ENCODE data around the gene ADD3. TPM values are rescaled to one million over a fixed set of nuclear protein-coding genes. Genes with fewer than 3 reads are reported as not detected.

The ADD3 gene
- total and polyA plus RNA-seq, 2 of the 13 experiments (the other 11 are each of a cell fraction or from before 2014, with no cell fraction given) = 44.7 to 57.5 TPM

- TF ChIP-seq ZGPAT (CRISPR knock-in tag; IDR thresholded peaks at IDR 0.05) (peak; percentile 64; the same call in 1 of the 2 replicates), MXD1 (CRISPR knock-in tag; IDR thresholded peaks at IDR 0.05) (no peak), CENPBD1 (CRISPR knock-in tag; IDR thresholded peaks at IDR 0.05; ENCODE audit: borderline replicate concordance, low read depth) (no peak), PCBP1 (IDR thresholded peaks at IDR 0.05; ENCODE audit: borderline replicate concordance, low read depth, low read length) (0 out of 2 replicates have a peak, but pooled peaks have one; percentile 80), RXRA (CRISPR knock-in tag; IDR thresholded peaks at IDR 0.05) (peak; percentile 75), ZNF550 (CRISPR knock-in tag; IDR thresholded peaks at IDR 0.05; ENCODE audit: borderline replicate concordance) (no peak), RFX3 (CRISPR knock-in tag; IDR thresholded peaks at IDR 0.05) (no peak), HBP1 (CRISPR knock-in tag; IDR thresholded peaks at IDR 0.05; ENCODE audit: low read depth) (0 out of 2 replicates have a peak, but pooled peaks have one; percentile 25), BORCS8-MEF2B (CRISPR knock-in tag; IDR thresholded peaks at IDR 0.05) (no peak), ZNF546 (CRISPR knock-in tag; conservative IDR thresholded peaks at IDR 0.05) (no peak), ZNF263 (CRISPR knock-in tag; IDR thresholded peaks at IDR 0.05) (0 out of 2 replicates have a peak, but pooled peaks have one; percentile 33), TFDP2 (CRISPR knock-in tag; IDR thresholded peaks at IDR 0.05) (peak; percentile 61), ZNF652 (CRISPR knock-in tag; IDR thresholded peaks at IDR 0.05; ENCODE audit: borderline replicate concordance, low read depth) (no peak), TCF7L2 (IDR thresholded peaks at IDR 0.05; ENCODE audit: low read depth, low read length) (no peak), TBX3 (IDR thresholded peaks at IDR 0.05; ENCODE audit: borderline replicate concordance) (no peak), ZNF577 (CRISPR knock-in tag; IDR thresholded peaks at IDR 0.05; ENCODE audit: borderline replicate concordance, low read depth) (no peak), IKZF5 (CRISPR knock-in tag; IDR thresholded peaks at IDR 0.05) (no peak; the same call in none of the 2 replicates), CBX1 (IDR thresholded peaks at IDR 0.05; ENCODE audit: low read depth) (no peak), FOXA1 (IDR thresholded peaks at IDR 0.05) (no peak), FOXA1 (CRISPR knock-in tag; IDR thresholded peaks at IDR 0.05) (no peak), ZNF160 (CRISPR knock-in tag; IDR thresholded peaks at IDR 0.05) (no peak), IRF9 (CRISPR knock-in tag; IDR thresholded peaks at IDR 0.05; ENCODE audit: borderline replicate concordance) (peak; percentile 23; the same call in 1 of the 2 replicates)
Observed at GRCh38 chr10:110007161-110007700, 553 bp upstream of the ADD3 start (continued).

Data from HepG2 (cell line).